ENCODE results near the gene NTS. TPM values are rescaled to one million over a fixed set of nuclear protein-coding genes. Genes with fewer than 3 reads are reported as not detected.
A peak's percentile ranks its signal among the peaks of the same experiment; 100 is the strongest.

The NTS gene
- total and polyA plus RNA-seq, 2 donors from 2014 or later, result 0.54 to 0.82 TPM

GRCh38 chr12:85834378-85834777 is 39.7 kb upstream of the NTS start:
- peak overlapping the region in 1 of 3 donors; percentile 96 for H3K9ac ChIP-seq (ENCODE audit: low read length in 3 of 3)
- intact Hi-C loops (cut with DNase I), result no loop called here
- peak overlapping the region in 1 of 2 donors; percentile 7 for H3K27ac ChIP-seq (ENCODE audit: low read depth in 2 of 2, low read length in 2 of 2)
- DNase-seq (peak in 2 of 5 donors; percentile 71), FAIRE-seq (no peak)
- peak overlapping the region; percentile 11 to 97 (median 23) for H3K4me3 ChIP-seq (ENCODE audit: low read length in 3 of 3)
- TF ChIP-seq CTCF (IDR thresholded peaks at IDR 0.05; ENCODE audit: borderline replicate concordance, extremely low read depth, insufficient read depth), result no peak
- no peaks in the 10 kb centered on the region for H3K9me3 ChIP-seq (ENCODE audit: control insufficient read depth in 2 of 3, insufficient read depth in 1 of 3, low read length in 3 of 3)
- no peaks in the 10 kb centered on the region for H3K27me3 ChIP-seq (ENCODE audit: control insufficient read depth, insufficient read depth, low read length)
- H3K4me1 ChIP-seq (ENCODE audit: control insufficient read depth in 2 of 3, insufficient read depth in 2 of 3, low read depth in 1 of 3, low read length in 3 of 3), result peaks cover 0 to 2% (median 0%) of the 10 kb centered on the region in 3 donors
- H3K36me3 ChIP-seq (ENCODE audit: control insufficient read depth in 2 of 3, insufficient read depth in 3 of 3, low read length in 3 of 3), result no peaks in the 10 kb centered on the region

DNA sequence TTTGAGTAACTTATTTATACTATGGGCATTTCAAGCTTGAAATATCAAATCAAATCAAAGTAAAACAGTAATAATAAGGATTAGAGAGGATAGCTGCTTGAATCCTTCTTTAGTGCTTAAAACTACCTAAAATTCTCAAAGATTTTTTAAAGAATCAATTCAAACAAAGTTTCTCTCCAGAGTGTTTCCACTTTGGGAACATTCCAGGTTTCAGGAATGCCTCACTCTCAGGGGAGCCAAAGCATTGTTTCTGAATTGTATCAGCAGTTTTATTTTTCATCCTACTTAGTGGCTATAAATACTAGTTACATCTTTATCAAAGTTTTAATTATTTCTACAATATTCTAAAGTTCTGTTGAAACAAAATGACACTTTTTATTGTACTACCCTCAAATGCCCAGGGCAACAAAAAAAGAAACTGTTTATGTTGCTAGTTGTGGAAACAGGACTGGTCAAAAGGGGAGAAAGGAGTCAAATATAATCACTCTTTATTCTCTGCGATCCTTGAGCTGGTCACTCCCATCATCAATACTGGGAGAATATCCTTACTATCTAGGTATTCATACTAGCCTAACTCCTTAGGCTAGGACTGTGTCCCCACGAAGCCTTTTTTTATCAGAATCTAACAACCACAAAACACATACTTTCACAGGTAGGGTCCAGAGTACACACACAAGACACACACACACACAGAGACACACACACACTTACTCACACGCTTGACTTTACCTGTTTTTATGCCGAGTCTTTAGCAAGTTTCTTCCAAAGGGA is 38.5 kb upstream of the NTS start:
- no peak for TF ChIP-seq CTCF (IDR thresholded peaks at IDR 0.05; ENCODE audit: borderline replicate concordance, extremely low read depth, insufficient read depth)
- DNase-seq (peak in 2 of 5 donors; percentile 63 to 72), FAIRE-seq (no peak)

GRCh38 chr12:85836197-85837090 is 37.7 kb upstream of the NTS start, which contains the start of gene RASSF9:
Gene RASSF9, minus strand, starts transcription at chr12:85836409. Its CDS starts 208 bp downstream, at chr12:85836201.
- Histone ChIP-seq H3K9ac (ENCODE audit: low read length in 3 of 3) (peak within 1 kb of the TSS; percentile 69 to 96 (median 80)), H3K36me3 (ENCODE audit: control insufficient read depth in 2 of 3, insufficient read depth in 3 of 3, low read length in 3 of 3) (no peaks in the 10 kb centered on the region), H3K4me3 (ENCODE audit: low read length in 3 of 3) (peak within 1 kb of the TSS; percentile 65 to 97 (median 80)), H3K27ac (ENCODE audit: low read depth in 2 of 2, low read length in 2 of 2) (peak within 1 kb of the TSS; percentile 28 to 86), H3K27me3 (ENCODE audit: control insufficient read depth, insufficient read depth, low read length) (no peaks in the 10 kb centered on the region), H3K9me3 (ENCODE audit: control insufficient read depth in 2 of 3, insufficient read depth in 1 of 3, low read length in 3 of 3) (no peaks in the 10 kb centered on the region), H3K4me1 (ENCODE audit: control insufficient read depth in 2 of 3, insufficient read depth in 2 of 3, low read depth in 1 of 3, low read length in 3 of 3) (peaks cover 0 to 2% (median 0%) of the 10 kb centered on the region in 3 donors)
- DNase-seq (peak; percentile 60 to 86 (median 76)), FAIRE-seq (no peak)
- no peak for TF ChIP-seq CTCF (IDR thresholded peaks at IDR 0.05; ENCODE audit: borderline replicate concordance, extremely low read depth, insufficient read depth)
- intact Hi-C loops (cut with DNase I), result no loop called here

More for the DNA sequence above, 38.5 kb upstream of the NTS start:
- no peaks in the 10 kb centered on the region for H3K9me3 ChIP-seq (ENCODE audit: control insufficient read depth in 2 of 3, insufficient read depth in 1 of 3, low read length in 3 of 3)
- peaks cover 0 to 2% (median 0%) of the 10 kb centered on the region in 3 donors for H3K4me1 ChIP-seq (ENCODE audit: control insufficient read depth in 2 of 3, insufficient read depth in 2 of 3, low read depth in 1 of 3, low read length in 3 of 3)
- no peaks in the 10 kb centered on the region for H3K27me3 ChIP-seq (ENCODE audit: control insufficient read depth, insufficient read depth, low read length)
- peak overlapping the region; percentile 69 to 96 (median 80) for H3K9ac ChIP-seq (ENCODE audit: low read length in 3 of 3)
- intact Hi-C loops (cut with DNase I), result no loop called here
- H3K4me3 ChIP-seq (ENCODE audit: low read length in 3 of 3), result peak overlapping the region; percentile 65 to 97 (median 80)
- H3K36me3 ChIP-seq (ENCODE audit: control insufficient read depth in 2 of 3, insufficient read depth in 3 of 3, low read length in 3 of 3), result no peaks in the 10 kb centered on the region
- peak overlapping the region; percentile 28 to 86 for H3K27ac ChIP-seq (ENCODE audit: low read depth in 2 of 2, low read length in 2 of 2)

Measured in kidney (tissue), 14 donors.